IPS-20b (cell line): ENCODE results near the gene NPLOC4.
A peak's percentile ranks its signal among the peaks of the same experiment; 100 is the strongest.

Source experiments
- H3K27ac ChIP-seq: one replicate; pipeline ENCODE4 v1.5.1; 2013; ENCODE audit warnings: low read length
- H3K27me3 ChIP-seq: 2 replicates; pipeline ENCODE4 v1.6.1; 2013; ENCODE audit warnings: mild to moderate bottlenecking, low read length, inconsistent platforms; ENCODE audit not compliant: insufficient read depth
- H3K36me3 ChIP-seq: 2 replicates; pipeline ENCODE4 v1.6.1; 2013; ENCODE audit warnings: low read depth, mild to moderate bottlenecking, inconsistent platforms, low read length, moderate library complexity; ENCODE audit not compliant: insufficient read depth
- H3K4me1 ChIP-seq: 2 replicates; pipeline ENCODE4 v1.6.1; 2013; ENCODE audit warnings: mild to moderate bottlenecking, control low read depth, inconsistent platforms, low read length, moderate library complexity; ENCODE audit not compliant: insufficient read depth
- H3K4me3 ChIP-seq: 2 replicates; pipeline ENCODE4 v1.5.1; 2013; ENCODE audit warnings: mild to moderate bottlenecking, low read length, inconsistent platforms
- H3K9ac ChIP-seq: 2 replicates; pipeline ENCODE4 v1.6.1; 2013; ENCODE audit warnings: low read depth, mild to moderate bottlenecking, inconsistent platforms, low read length, moderate library complexity
- H3K9me3 ChIP-seq: 2 replicates; pipeline ENCODE4 v1.6.1; 2013; ENCODE audit warnings: mild to moderate bottlenecking, low read depth, low read length, inconsistent platforms; ENCODE audit not compliant: insufficient read depth

The NPLOC4 gene

GRCh38 chr17:81636505-81637288 is at the start of gene NPLOC4, which contains the start of gene TSPAN10:
TSS of gene NPLOC4 (minus strand) at chr17:81637112. CDS start at chr17:81636930, 182 bp downstream.
TSS of gene TSPAN10 (plus strand) at chr17:81637196. CDS start at chr17:81642413, 5,217 bp downstream.
- H3K27ac ChIP-seq = peak within 1 kb of the TSS; percentile 88
- H3K9me3 ChIP-seq = no peaks in the 10 kb centered on the region
- H3K27me3 ChIP-seq = no peaks in the 10 kb centered on the region
- no peaks in the 10 kb centered on the region for H3K36me3 ChIP-seq
- H3K4me3 ChIP-seq = peak within 1 kb of the TSS; percentile 96
- H3K4me1 ChIP-seq = no peaks in the 10 kb centered on the region
- peak within 1 kb of the TSS; percentile 97 for H3K9ac ChIP-seq

- peaks cover 8% of the 10 kb centered on the region for H3K4me1 ChIP-seq
- no peaks in the 10 kb centered on the region for H3K27me3 ChIP-seq
- H3K4me3 ChIP-seq = no peak overlapping the region
- H3K36me3 ChIP-seq = peaks cover 58% of the 10 kb centered on the region
- no peak overlapping the region for H3K27ac ChIP-seq
- no peak overlapping the region for H3K9ac ChIP-seq
- H3K9me3 ChIP-seq = no peaks in the 10 kb centered on the region
These were observed 49.7 kb upstream of the NPLOC4 start for GRCh38 chr17:81686614-81687013.

- peaks cover 43% of the 10 kb centered on the region for H3K36me3 ChIP-seq
- H3K4me3 ChIP-seq = peak overlapping the region; percentile 93; the same call in 1 of the 2 replicates
- no peak overlapping the region for H3K27ac ChIP-seq
- H3K9ac ChIP-seq = peak overlapping the region; percentile 89; the same call in 1 of the 2 replicates
- H3K4me1 ChIP-seq = peaks cover 8% of the 10 kb centered on the region
- no peaks in the 10 kb centered on the region for H3K27me3 ChIP-seq
- no peaks in the 10 kb centered on the region for H3K9me3 ChIP-seq
These were observed 48.2 kb upstream of the NPLOC4 start for GRCh38 chr17:81685108-81685507.

GRCh38 chr17:81684442-81684911 is 47.6 kb upstream of the NPLOC4 start:
- Histone ChIP-seq H3K36me3 (peaks cover 37% of the 10 kb centered on the region), H3K9ac (peak overlapping the region; percentile 89), H3K9me3 (no peaks in the 10 kb centered on the region), H3K27me3 (no peaks in the 10 kb centered on the region), H3K4me1 (peaks cover 8% of the 10 kb centered on the region), H3K4me3 (peak overlapping the region; percentile 93), H3K27ac (no peak overlapping the region)

GRCh38 chr17:81683584-81684441 is 46.9 kb upstream of the NPLOC4 start, which contains the start of the genes ARL16 and HGS:
TSS of gene ARL16 (minus strand) at chr17:81683797. CDS start at chr17:81683753, 44 bp downstream.
TSS of gene HGS (plus strand) at chr17:81684011. CDS start at chr17:81684067, 56 bp downstream.
- H3K4me3 ChIP-seq = peak within 1 kb of the TSS; percentile 93
- H3K4me1 ChIP-seq = peaks cover 8% of the 10 kb centered on the region
- no peaks in the 10 kb centered on the region for H3K9me3 ChIP-seq
- H3K27me3 ChIP-seq = no peaks in the 10 kb centered on the region
- peaks cover 31% of the 10 kb centered on the region for H3K36me3 ChIP-seq
- H3K27ac ChIP-seq = no peak within 1 kb of the TSS
- H3K9ac ChIP-seq = peak within 1 kb of the TSS; percentile 92

- no peaks in the 10 kb centered on the region for H3K27me3 ChIP-seq
- H3K9ac ChIP-seq = peak overlapping the region; percentile 92; the same call in 1 of the 2 replicates
- peaks cover 26% of the 10 kb centered on the region for H3K36me3 ChIP-seq
- H3K9me3 ChIP-seq = no peaks in the 10 kb centered on the region
- H3K4me1 ChIP-seq = peaks cover 8% of the 10 kb centered on the region
- H3K4me3 ChIP-seq = peak overlapping the region; percentile 93
- no peak overlapping the region for H3K27ac ChIP-seq
These were observed 46.3 kb upstream of the NPLOC4 start for GRCh38 chr17:81683208-81683583.

GRCh38 chr17:81682565-81683207 is 45.8 kb upstream of the NPLOC4 start:
- H3K27me3 ChIP-seq = no peaks in the 10 kb centered on the region
- no peak overlapping the region for H3K27ac ChIP-seq
- H3K9ac ChIP-seq = peak overlapping the region; percentile 92; the same call in 1 of the 2 replicates
- H3K36me3 ChIP-seq = peaks cover 24% of the 10 kb centered on the region
- peaks cover 8% of the 10 kb centered on the region for H3K4me1 ChIP-seq
- H3K9me3 ChIP-seq = no peaks in the 10 kb centered on the region
- H3K4me3 ChIP-seq = peak overlapping the region; percentile 93

- H3K9ac ChIP-seq = no peak overlapping the region
- H3K27ac ChIP-seq = no peak overlapping the region
- H3K27me3 ChIP-seq = no peaks in the 10 kb centered on the region
- H3K9me3 ChIP-seq = no peaks in the 10 kb centered on the region
- H3K36me3 ChIP-seq = peaks cover 14% of the 10 kb centered on the region
- peaks cover 8% of the 10 kb centered on the region for H3K4me1 ChIP-seq
- no peak overlapping the region for H3K4me3 ChIP-seq
These were observed 44.8 kb upstream of the NPLOC4 start for GRCh38 chr17:81681672-81682071.

- Histone ChIP-seq H3K36me3 (peaks cover 4% of the 10 kb centered on the region; the same call in 1 of the 2 replicates), H3K27me3 (no peaks in the 10 kb centered on the region), H3K9ac (no peak overlapping the region), H3K4me3 (no peak overlapping the region), H3K9me3 (no peaks in the 10 kb centered on the region), H3K27ac (no peak overlapping the region), H3K4me1 (peaks cover 8% of the 10 kb centered on the region)
These were observed 43.2 kb upstream of the NPLOC4 start for GRCh38 chr17:81680150-81680549.

- H3K36me3 ChIP-seq = peaks cover 32% of the 10 kb centered on the region
- H3K9ac ChIP-seq = no peak overlapping the region
- no peak overlapping the region for H3K4me3 ChIP-seq
- no peaks in the 10 kb centered on the region for H3K9me3 ChIP-seq
- H3K27me3 ChIP-seq = no peaks in the 10 kb centered on the region
- H3K4me1 ChIP-seq = no peaks in the 10 kb centered on the region
- no peak overlapping the region for H3K27ac ChIP-seq
These were observed 40.0 kb upstream of the NPLOC4 start for GRCh38 chr17:81676906-81677305.
